Gastroesophageal sphincter (tissue), 3 donors: Measurements from ENCODE around the gene PCBP3.

Experiments
- POLR2A ChIP-seq, 2 donors: fragments of 450-650 bp; IDR thresholded peaks; one replicate each; pipeline ENCODE4 v1.6.1; 2017; ENCODE audit warnings: antibody characterized with exemption in 2 of 2, mild to moderate bottlenecking in 2 of 2, moderate library complexity in 1 of 2
- POLR2AphosphoS5 ChIP-seq: sonication (generic); formaldehyde crosslinking; IDR thresholded peaks from one replicate; pipeline ENCODE4 v1.6.1; 2017; ENCODE audit warnings: antibody characterized with exemption
- TF ChIP-seq, protein P1 (sequence below), 4 experiments: fragments of 200-600 bp in 2 of 4; fragments of 450-650 bp in 2 of 4; sonication (generic) in 1 of 4; IDR thresholded peaks; one replicate each; pipeline ENCODE4 v1.5.1; 2017 to 2019; ENCODE audit warnings: antibody characterized with exemption in 4 of 4, mild to moderate bottlenecking in 2 of 4, moderate library complexity in 2 of 4

DNA sequence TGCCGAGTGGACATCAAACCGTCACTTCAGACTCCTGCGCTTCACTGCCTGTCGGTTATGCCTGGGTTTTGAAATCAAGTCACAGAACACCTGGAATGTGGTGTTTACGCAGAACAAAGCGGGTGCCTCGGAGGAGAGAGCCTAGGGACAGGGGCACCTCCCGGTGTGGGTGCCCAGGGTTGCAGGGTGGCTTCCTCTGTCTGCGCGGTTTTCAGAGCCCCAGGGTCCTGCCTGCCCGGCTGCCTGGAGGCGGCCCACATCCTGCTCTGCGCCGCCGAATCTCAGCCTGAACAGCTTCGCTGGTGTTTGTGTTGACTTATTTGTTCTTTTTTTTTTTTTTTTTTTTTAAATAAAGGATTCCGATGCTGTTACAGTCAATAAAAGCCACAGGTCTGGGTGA lies 224.6 kb downstream of the PCBP3 start:
- TF ChIP-seq POLR2A (IDR thresholded peaks at IDR 0.05) (no peak), POLR2AphosphoS5 (no peak)
- TF ChIP-seq, protein P1, sequence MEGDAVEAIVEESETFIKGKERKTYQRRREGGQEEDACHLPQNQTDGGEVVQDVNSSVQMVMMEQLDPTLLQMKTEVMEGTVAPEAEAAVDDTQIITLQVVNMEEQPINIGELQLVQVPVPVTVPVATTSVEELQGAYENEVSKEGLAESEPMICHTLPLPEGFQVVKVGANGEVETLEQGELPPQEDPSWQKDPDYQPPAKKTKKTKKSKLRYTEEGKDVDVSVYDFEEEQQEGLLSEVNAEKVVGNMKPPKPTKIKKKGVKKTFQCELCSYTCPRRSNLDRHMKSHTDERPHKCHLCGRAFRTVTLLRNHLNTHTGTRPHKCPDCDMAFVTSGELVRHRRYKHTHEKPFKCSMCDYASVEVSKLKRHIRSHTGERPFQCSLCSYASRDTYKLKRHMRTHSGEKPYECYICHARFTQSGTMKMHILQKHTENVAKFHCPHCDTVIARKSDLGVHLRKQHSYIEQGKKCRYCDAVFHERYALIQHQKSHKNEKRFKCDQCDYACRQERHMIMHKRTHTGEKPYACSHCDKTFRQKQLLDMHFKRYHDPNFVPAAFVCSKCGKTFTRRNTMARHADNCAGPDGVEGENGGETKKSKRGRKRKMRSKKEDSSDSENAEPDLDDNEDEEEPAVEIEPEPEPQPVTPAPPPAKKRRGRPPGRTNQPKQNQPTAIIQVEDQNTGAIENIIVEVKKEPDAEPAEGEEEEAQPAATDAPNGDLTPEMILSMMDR (IDR thresholded peaks at IDR 0.05): no peak
